SH-SY5Y (cell line): Measurements from ENCODE around the gene IRF2.

ENCODE experiments used
- GATA2 ChIP-seq: IDR thresholded peaks from 2 replicates; pipeline ENCODE4 v1.6.1; 2011; ENCODE audit warnings: mild to moderate bottlenecking, low read depth, low read length
- GATA3 ChIP-seq: IDR thresholded peaks from 2 replicates; pipeline ENCODE4 v1.6.1; 2011; ENCODE audit warnings: low read depth, mild to moderate bottlenecking, low read length, moderate library complexity

Gene IRF2

DNA sequence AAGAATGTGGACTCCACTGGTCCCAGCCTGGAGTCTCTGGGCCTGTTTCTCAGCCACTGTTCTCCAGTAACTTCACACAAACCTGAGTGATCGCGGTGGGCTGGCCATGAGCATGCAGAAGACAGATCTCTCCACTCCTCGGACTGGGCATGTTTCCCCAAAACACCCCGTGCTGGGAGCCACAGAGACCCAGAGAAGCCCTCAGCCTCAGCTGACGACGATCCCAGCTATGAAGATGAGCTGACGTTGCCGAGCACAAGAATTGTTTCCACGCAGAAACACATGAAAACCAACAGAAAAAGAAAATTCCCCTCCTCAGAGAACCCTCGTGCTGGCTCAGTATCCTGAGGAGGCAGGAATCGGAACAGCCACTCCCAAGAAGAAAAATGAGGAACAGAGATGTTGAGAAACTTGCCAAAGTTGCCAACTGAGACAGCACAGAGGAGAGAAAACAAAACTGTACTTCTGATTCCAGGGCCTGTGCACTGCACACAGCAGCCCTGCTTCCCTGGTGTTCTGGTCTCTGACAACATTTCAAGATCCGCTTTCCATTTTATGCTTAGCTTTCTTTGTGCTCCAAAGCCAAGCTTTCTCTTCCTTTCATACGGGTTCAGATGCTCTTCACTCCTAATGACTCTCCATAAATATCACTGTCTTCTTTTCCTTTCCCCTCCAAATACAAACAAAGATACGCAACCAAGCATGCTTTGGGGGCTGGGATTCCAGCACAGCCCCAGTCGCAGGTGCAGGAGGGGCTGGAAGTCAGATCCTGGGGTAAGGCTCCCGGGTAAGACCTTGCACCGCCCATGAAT, 81.4 kb downstream of the IRF2 start:
- no peak for TF ChIP-seq GATA3
- TF ChIP-seq GATA2 = no peak

GRCh38 chr4:184392316-184392715, 82.0 kb downstream of the IRF2 start:
- TF ChIP-seq GATA3 (no peak), GATA2 (no peak)

DNA sequence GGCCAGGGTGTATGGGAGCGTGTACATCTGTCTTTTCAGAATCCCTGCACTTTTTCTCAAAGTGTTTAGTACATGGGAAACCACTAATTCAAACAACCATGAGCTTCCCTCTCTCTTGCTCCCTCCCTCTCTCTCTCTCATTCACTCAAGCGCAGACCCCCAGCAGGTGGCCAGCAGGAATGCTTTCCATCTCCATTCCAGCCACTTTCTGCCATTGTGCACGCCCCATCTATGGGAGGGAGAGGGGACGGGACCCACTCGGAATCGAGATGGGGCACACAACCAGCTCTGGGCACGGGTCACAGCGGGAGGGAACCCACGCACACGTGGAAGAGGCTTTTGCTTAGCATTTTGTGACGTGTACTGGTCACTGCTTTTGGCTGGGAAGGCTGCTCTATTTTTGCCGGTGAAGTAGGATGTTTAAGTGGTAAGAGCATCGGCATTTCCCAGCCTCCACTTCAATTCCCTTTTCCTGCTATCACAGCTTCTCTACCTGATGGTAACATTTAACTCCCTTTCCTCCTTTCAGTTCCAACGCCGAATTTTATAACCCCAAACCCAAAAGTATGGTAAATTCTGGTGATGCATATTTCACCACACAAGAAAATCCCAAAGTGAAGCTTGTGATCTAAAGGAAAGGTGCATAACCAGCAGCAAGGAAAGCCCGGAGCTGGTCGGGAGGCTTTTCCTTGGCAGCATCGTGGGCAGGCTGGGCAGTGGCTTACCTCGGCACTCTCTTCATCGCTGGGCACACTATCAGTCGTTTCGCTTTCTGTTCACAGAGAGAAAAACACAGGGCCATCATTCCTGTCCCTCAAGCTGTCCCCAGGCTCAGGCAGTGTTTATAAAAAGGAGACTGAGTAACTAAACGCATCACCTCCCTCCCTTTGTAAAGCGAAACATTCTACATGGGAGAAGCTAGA, 84.1 kb downstream of the IRF2 start:
- TF ChIP-seq GATA3 = no peak
- TF ChIP-seq GATA2 = no peak

- TF ChIP-seq GATA3 (no peak), GATA2 (no peak)
Observed at GRCh38 chr4:184388106-184388505, 86.2 kb downstream of the IRF2 start.

- TF ChIP-seq GATA3 (no peak), GATA2 (no peak)
Observed at GRCh38 chr4:184387351-184387750, 87.0 kb downstream of the IRF2 start.

DNA sequence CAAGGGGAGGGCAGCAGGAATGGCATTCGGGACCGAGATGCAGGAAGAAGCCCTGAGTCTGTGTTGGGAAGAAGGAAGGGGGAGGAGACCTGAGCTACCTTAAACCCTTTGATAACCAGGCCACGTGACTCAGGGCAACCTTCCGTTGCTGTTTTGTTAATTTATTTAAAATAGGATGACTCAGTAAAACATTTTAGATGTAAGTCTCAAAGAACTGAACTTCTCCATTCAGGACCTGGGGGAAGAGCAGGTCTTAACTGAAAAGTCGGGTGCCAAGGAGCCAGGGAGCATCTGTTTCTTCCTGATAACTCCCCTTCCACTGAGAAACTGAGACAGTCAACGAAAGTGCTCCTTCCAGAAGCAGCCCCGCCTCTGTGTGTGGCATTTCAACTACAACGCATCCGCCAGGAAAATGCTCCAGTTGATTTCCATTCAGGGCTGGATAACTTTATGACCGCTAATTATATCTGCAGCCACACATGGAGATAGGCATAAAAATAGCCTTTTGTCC, 88.0 kb downstream of the IRF2 start:
- TF ChIP-seq GATA3 = no peak
- TF ChIP-seq GATA2 = no peak

GRCh38 chr4:184385705-184386141, 88.6 kb downstream of the IRF2 start:
- no peak for TF ChIP-seq GATA2
- TF ChIP-seq GATA3 = no peak

DNA sequence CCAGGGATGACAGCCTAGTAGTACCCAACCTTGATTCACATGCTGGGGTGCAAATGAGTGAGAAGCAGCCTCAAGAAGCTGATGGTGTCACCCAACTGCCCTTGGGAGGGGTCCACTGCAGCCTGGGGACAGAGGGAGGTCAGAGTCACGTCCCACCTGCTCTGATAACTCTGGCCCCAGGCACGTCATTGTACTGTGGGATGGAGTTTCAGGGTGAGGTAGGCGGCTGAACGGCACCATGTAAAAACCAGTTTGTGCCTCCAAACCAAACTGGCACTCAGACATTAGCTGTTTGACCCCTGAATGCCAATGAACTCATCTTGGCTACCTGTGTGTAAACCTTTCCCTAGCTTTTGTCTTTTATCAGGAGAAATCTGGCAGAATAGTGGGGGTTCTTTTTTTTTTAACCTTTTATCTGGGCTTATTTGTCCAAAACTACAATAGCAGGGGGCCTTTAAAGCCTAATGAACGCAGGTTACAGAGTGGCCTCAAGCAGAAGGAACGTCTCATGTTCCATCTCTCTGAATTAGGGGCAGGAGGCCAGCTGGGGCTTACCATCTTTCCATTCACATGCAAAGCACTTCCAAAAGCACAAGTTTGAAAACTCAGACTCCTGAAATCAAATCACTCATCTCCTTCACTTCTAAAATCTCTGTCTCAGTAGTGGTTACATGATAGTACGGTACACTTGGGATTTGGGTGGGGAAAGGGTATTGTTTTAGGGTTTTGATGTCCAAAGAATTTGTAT, 89.4 kb downstream of the IRF2 start:
- no peak for TF ChIP-seq GATA3
- TF ChIP-seq GATA2 = no peak

- TF ChIP-seq GATA3 (no peak), GATA2 (no peak)
Observed at GRCh38 chr4:184384056-184384809, 90.1 kb downstream of the IRF2 start.

- no peak for TF ChIP-seq GATA3
- no peak for TF ChIP-seq GATA2
Observed at GRCh38 chr4:184383497-184384055, 90.8 kb downstream of the IRF2 start.

DNA sequence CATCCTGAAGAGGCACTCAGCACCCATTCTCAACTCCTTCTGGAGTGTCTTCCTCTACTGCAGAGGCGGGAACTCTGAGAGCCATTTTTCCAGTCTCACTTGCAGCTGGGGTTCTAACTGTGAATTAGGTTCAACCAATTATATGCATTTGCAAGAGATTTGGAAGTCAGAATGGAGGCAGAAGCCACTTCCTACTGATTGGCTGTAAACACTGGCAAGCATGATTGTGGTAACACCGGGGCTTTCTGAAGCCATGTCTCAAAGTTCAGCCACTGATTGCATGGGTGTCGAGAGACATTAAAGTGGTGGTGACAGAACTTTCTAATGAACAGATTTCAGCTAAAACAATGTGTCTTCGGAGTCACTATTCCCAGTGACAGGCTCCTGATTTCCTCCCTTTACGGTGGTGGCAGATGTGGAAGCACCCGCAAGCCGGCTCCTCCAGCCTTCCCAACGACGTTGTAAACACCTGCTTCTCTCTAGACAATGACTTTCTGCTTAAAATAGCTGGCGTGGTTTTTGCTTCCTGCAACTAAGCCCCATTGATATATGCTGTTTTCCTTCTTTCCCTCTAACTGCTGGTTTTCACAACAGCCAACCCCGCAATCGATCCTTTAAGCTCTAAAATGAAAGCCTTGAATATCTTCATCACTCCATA, 92.0 kb downstream of the IRF2 start:
- TF ChIP-seq GATA3 = no peak
- no peak for TF ChIP-seq GATA2

GRCh38 chr4:184380707-184381106, 93.6 kb downstream of the IRF2 start:
- TF ChIP-seq GATA2 (no peak), GATA3 (no peak)
